Lung (tissue), 12 donors: ENCODE results near the gene PRG3. TPM values are rescaled to one million over a fixed set of nuclear protein-coding genes. Genes with fewer than 3 reads are reported as not detected.

Source experiments
- ATAC-seq: fragments of 200-7000 bp; cut with Tn5 transposase; one replicate; pipeline ENCODE4 v1.9.1; 2020; ENCODE audit warnings: moderate number of reproducible peaks; ENCODE audit not compliant: insufficient read depth, low FRiP score
- DNase-seq, 3 donors: peaks; one replicate each; pipeline ENCODE4 v3.0.0-alpha.2; 2013 to 2017
- H3K27ac ChIP-seq, 2 donors: one replicate each; pipeline ENCODE4 v1.5.1; 2013; ENCODE audit warnings: mild to moderate bottlenecking in 2 of 2, moderate library complexity in 2 of 2, control low read depth in 1 of 2, inconsistent platforms in 1 of 2, low read depth in 1 of 2, low read length in 1 of 2
- H3K27me3 ChIP-seq, 3 donors: one replicate each; pipeline ENCODE4 v1.5.1; 2013; ENCODE audit warnings: low read length in 2 of 3; ENCODE audit not compliant: control insufficient read depth in 3 of 3, insufficient read depth in 3 of 3
- H3K36me3 ChIP-seq, 4 donors: one replicate each; pipeline ENCODE4 v1.5.1; 2013; ENCODE audit warnings: low read length in 4 of 4, mild to moderate bottlenecking in 1 of 4, moderate library complexity in 1 of 4; ENCODE audit not compliant: control insufficient read depth in 4 of 4, insufficient read depth in 4 of 4
- H3K4me1 ChIP-seq, 5 donors: one replicate each; pipeline ENCODE4 v1.5.1; 2013; ENCODE audit warnings: low read length in 5 of 5, mild to moderate bottlenecking in 2 of 5, moderate library complexity in 1 of 5; ENCODE audit not compliant: control insufficient read depth in 5 of 5, insufficient read depth in 5 of 5
- H3K4me3 ChIP-seq: one replicate; pipeline ENCODE4 v1.5.1; 2013; ENCODE audit warnings: mild to moderate bottlenecking, control low read depth, moderate library complexity
- H3K9ac ChIP-seq, 2 donors: one replicate each; pipeline ENCODE4 v1.5.1; 2013; ENCODE audit warnings: low read length in 2 of 2, control low read depth in 1 of 2; ENCODE audit not compliant: insufficient read depth in 1 of 2
- H3K9me3 ChIP-seq, 4 donors: one replicate each; pipeline ENCODE4 v1.5.1; 2013; ENCODE audit warnings: low read length in 3 of 4, mild to moderate bottlenecking in 1 of 4, moderate library complexity in 1 of 4; ENCODE audit not compliant: control insufficient read depth in 4 of 4, insufficient read depth in 3 of 4
- WGBS, 2 donors: extraction: QIAGEN DNeasy Blood & Tissue Kit; methylation state at CpG; one replicate each; pipeline ENCODE4 v1.1.7; 2013; 5-methylcytosine and 5-hydroxymethylcytosine counted together
- polyA plus RNA-seq, 2 donors: library from polyadenylated mRNA; stranded (reverse); fragments of 200-250 nt; gene quantifications; one replicate each; pipeline ENCODE4 v1.2.1, GENCODE V29; 2013
- total RNA-seq, 2 donors: library from RNA; depleted of rRNA in 1 of 2; stranded (reverse); fragments of >200 nt in 1 of 2; gene quantifications; one replicate each; pipeline ENCODE4 v1.2.1, GENCODE V29; 2014 to 2021
- TF ChIP-seq, protein P1 (sequence below): IDR thresholded peaks from 2 replicates; pipeline ENCODE4 v1.5.1; 2012; ENCODE audit warnings: mild to moderate bottlenecking; ENCODE audit errors: control extremely low read depth, extremely low read depth
- donor health status: control.
- donor health status: control.
- donor health status: Bipolar disorder and iron deficiency.
- donor health status: healthy.
- donor health status: DM: yes; HTN: yes; CAD: no.

The PRG3 gene
- total and polyA plus RNA-seq, 4 donors: 0.63 to 1.4 TPM; not detected in 2

DNA sequence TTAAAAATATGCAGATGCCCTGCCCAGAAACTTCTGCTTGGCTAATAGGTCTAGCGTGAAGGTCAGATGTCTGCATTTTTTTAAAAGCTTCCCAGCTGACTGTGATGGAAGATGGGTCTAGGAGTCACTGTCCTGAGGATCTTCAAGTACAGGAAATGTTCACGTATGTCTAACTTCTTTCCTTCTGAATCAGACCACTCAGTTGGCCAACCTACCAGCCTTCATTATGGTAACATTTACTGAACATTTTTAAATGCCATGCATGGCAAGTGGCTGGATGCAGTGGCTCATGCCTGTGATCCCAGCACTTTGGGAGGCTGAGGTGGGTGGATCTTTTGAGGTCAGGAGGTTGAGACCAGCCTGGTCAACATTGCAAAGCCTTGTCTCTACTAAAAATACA is 10.6 kb upstream of the PRG3 start:
- H3K36me3 ChIP-seq: no peaks in the 10 kb centered on the region
- H3K27ac ChIP-seq: no peak overlapping the region
- H3K4me1 ChIP-seq: no peaks in the 10 kb centered on the region
- no peaks in the 10 kb centered on the region for H3K9me3 ChIP-seq
- WGBS, 2 donors: 41 to 79% methylated on average over 2 of the region's 2 CpGs
- peaks cover 0 to 10% (median 0%) of the 10 kb centered on the region in 3 donors for H3K27me3 ChIP-seq
- no peak for DNase-seq
- TF ChIP-seq, protein P1, sequence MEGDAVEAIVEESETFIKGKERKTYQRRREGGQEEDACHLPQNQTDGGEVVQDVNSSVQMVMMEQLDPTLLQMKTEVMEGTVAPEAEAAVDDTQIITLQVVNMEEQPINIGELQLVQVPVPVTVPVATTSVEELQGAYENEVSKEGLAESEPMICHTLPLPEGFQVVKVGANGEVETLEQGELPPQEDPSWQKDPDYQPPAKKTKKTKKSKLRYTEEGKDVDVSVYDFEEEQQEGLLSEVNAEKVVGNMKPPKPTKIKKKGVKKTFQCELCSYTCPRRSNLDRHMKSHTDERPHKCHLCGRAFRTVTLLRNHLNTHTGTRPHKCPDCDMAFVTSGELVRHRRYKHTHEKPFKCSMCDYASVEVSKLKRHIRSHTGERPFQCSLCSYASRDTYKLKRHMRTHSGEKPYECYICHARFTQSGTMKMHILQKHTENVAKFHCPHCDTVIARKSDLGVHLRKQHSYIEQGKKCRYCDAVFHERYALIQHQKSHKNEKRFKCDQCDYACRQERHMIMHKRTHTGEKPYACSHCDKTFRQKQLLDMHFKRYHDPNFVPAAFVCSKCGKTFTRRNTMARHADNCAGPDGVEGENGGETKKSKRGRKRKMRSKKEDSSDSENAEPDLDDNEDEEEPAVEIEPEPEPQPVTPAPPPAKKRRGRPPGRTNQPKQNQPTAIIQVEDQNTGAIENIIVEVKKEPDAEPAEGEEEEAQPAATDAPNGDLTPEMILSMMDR: no peak
- H3K9ac ChIP-seq: no peak overlapping the region
- no peak overlapping the region for H3K4me3 ChIP-seq
- ATAC-seq: no peak

DNA sequence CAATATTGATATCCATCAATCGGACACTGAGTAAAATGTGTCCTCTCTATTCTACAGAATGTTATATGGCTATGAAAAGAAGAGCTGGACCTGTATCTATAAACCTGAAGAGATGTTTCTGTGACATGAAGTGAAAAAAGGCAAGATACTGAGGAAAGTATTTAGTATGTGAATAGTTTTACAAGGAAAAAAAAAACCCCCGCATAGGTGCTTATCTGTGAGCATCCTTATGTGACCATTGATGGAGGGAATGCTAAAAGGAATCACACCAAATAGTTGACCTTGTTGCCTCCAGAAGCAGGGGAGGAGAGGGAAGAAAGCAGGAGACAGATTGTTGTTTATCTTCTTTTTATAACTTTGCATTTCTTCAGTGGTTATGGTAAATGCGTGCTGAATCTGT is 10.2 kb upstream of the PRG3 start:
- no peaks in the 10 kb centered on the region for H3K9me3 ChIP-seq
- no peak overlapping the region for H3K9ac ChIP-seq
- no peak for DNase-seq
- no peaks in the 10 kb centered on the region for H3K36me3 ChIP-seq
- TF ChIP-seq, protein P1: no peak
- no peak overlapping the region for H3K27ac ChIP-seq
- no peaks in the 10 kb centered on the region for H3K4me1 ChIP-seq
- H3K27me3 ChIP-seq: peaks cover 0 to 10% (median 0%) of the 10 kb centered on the region in 3 donors
- H3K4me3 ChIP-seq: no peak overlapping the region
- 89 to 96% methylated on average over 3 of the region's 3 CpGs for WGBS, 2 donors
- ATAC-seq: no peak

DNA sequence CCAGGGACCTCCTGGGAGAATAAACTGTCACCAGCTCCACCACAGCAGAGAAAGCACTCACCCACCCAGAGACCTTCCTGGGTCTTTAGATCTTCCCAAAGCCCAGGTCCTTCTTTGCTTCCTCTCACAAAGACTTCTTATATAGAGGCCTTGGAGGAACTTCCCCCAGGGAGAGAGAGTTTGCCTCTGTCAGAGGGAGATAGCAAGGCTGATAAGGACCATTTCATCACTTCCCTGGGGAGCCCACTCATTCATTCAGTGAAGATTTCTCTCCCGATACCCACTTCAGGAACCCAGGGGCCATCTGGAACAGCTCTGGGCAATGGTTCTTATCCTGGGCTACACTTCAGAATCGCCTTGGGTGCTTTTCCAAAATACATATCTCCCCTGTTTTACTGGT is 9.6 kb upstream of the PRG3 start, which contains the start of gene PRG2:
PRG2 (minus strand) TSS at position 116 of the 400 bp plus-strand sequence. CDS start 706 bp downstream, outside the sequence.
- no peaks in the 10 kb centered on the region for H3K36me3 ChIP-seq
- no peaks in the 10 kb centered on the region for H3K4me1 ChIP-seq
- H3K9me3 ChIP-seq: no peaks in the 10 kb centered on the region
- ATAC-seq: no peak
- H3K27ac ChIP-seq: no peak within 1 kb of the TSS
- H3K4me3 ChIP-seq: no peak within 1 kb of the TSS
- H3K9ac ChIP-seq: no peak within 1 kb of the TSS
- WGBS, 2 donors: 58 to 62% methylated on average over 2 of the region's 2 CpGs
- TF ChIP-seq, protein P1: no peak
- H3K27me3 ChIP-seq: peaks cover 0 to 10% (median 0%) of the 10 kb centered on the region in 3 donors
- no peak for DNase-seq

DNA sequence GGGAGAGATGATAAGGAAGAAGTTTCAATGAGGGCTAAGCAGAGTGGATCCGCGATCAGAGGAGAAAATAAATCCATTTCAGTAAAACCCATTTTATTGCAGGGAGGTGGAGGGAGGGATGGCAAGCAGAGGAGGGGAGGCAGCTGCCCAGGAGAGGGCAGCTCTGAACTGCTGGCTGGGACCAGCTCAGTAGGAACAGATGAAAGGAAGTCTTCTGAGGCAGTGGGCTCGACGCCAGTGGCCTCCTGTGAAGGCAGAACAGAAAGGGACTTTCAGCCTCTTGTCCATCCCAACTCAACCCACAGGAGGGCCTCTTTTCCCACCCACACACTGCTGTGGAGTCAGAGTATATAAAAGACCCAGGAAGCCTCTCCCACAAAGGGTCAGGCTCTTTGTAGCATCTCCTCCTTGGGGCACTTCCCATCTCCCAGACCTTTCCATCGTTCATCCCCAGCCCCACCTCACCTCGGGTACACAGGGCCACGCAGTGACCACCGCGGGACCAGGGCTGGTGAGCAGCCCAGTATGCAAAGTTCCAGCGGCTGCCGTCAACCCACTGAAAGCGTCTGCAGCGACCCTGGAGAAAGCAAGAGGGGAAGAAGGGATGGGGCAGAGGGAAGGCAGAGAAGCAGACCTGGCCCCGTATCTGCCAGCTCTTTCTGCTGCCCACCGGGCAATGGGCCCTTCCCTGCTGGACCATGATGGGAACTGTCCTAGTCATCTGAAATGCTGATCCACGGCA is 6.5 kb upstream of the PRG3 start:
- Histone ChIP-seq H3K36me3 (no peaks in the 10 kb centered on the region), H3K9me3 (no peaks in the 10 kb centered on the region), H3K27ac (no peak overlapping the region), H3K27me3 (peaks cover 0 to 9% (median 0%) of the 10 kb centered on the region in 3 donors), H3K4me1 (no peaks in the 10 kb centered on the region), H3K9ac (no peak overlapping the region), H3K4me3 (no peak overlapping the region)
- TF ChIP-seq, protein P1: no peak
- WGBS, 2 donors: 72 to 80% methylated on average over 16 of the region's 16 CpGs
- ATAC-seq (no peak), DNase-seq (peak in 1 of 3 donors; percentile 21)
